ENCODE data around the gene NAA20. TPM values are rescaled to one million over a fixed set of nuclear protein-coding genes. Genes with fewer than 3 reads are reported as not detected.
A peak's percentile ranks its signal among the peaks of the same experiment; 100 is the strongest.

Gene NAA20
- polyA plus RNA-seq, 10 donors = 60.1 to 73.7 (median 67.9) TPM

GRCh38 chr20:20014659-20015058 lies 2.5 kb upstream of the NAA20 start:
- DNase-seq = no peak

- no peak for DNase-seq
These were observed 653 bp downstream of the NAA20 start for GRCh38 chr20:20017844-20018185.

- no peak for DNase-seq
These were observed 1.2 kb downstream of the NAA20 start for GRCh38 chr20:20018366-20018765.

GRCh38 chr20:20019123-20019522 lies 2.0 kb downstream of the NAA20 start:
- no peak for DNase-seq

GRCh38 chr20:20020908-20021307 lies 3.7 kb downstream of the NAA20 start:
- no peak for DNase-seq

GRCh38 chr20:20021835-20022234 lies 4.7 kb downstream of the NAA20 start:
- DNase-seq = no peak

GRCh38 chr20:20022498-20022897 lies 5.3 kb downstream of the NAA20 start:
- no peak for DNase-seq

GRCh38 chr20:20023395-20023794 lies 6.2 kb downstream of the NAA20 start:
- no peak for DNase-seq

- no peak for DNase-seq
These were observed 7.8 kb downstream of the NAA20 start for GRCh38 chr20:20024942-20025341.

GRCh38 chr20:20027284-20027683 lies 10.1 kb downstream of the NAA20 start:
- no peak for DNase-seq

- DNase-seq = no peak
These were observed 14.6 kb downstream of the NAA20 start for GRCh38 chr20:20031790-20032189.

- no peak for DNase-seq
These were observed 17.3 kb downstream of the NAA20 start for GRCh38 chr20:20034486-20034885.

- no peak for DNase-seq
These were observed 19.6 kb downstream of the NAA20 start for GRCh38 chr20:20036756-20037155.

- DNase-seq = no peak
These were observed 20.8 kb downstream of the NAA20 start for GRCh38 chr20:20037960-20038359.

- DNase-seq = no peak
These were observed 21.4 kb downstream of the NAA20 start for GRCh38 chr20:20038586-20038985.

- no peak for DNase-seq
These were observed 22.7 kb downstream of the NAA20 start for GRCh38 chr20:20039752-20040387.

- DNase-seq = peak in 1 of 3 donors; percentile 6
These were observed 34.6 kb downstream of the NAA20 start for GRCh38 chr20:20051767-20052073.

- DNase-seq = peak; percentile 94 to 99 (median 98)
These were observed 35.2 kb downstream of the NAA20 start, which contains the start of the genes CFAP61 and CRNKL1 for GRCh38 chr20:20052074-20052970. Gene CFAP61 (plus strand): TSS chr20:20052532. CDS start chr20:20056654, 4,122 bp downstream. Gene CRNKL1 (minus strand): TSS chr20:20052466. CDS start chr20:20052342, 124 bp downstream.

GRCh38 chr20:20060234-20060998 lies 43.3 kb downstream of the NAA20 start:
- no peak for DNase-seq

GRCh38 chr20:20063941-20064702 lies 47.0 kb downstream of the NAA20 start:
- no peak for DNase-seq

- DNase-seq = no peak
These were observed 48.2 kb downstream of the NAA20 start for GRCh38 chr20:20065361-20065760.

Measured in muscle of back (tissue), 11 donors.